Panc1 (cell line): ENCODE results near the gene CNPY4. TPM values are rescaled to one million over a fixed set of nuclear protein-coding genes. Genes with fewer than 3 reads are reported as not detected.
A peak's percentile ranks its signal among the peaks of the same experiment; 100 is the strongest.

ENCODE experiments used
- ATAC-seq: fragments of 200-7000 bp; cut with Tn5 transposase; 2 replicates; pipeline ENCODE4 v1.9.1; 2020; ENCODE audit warnings: mild to moderate bottlenecking, moderate library complexity
- BruUV-seq: library from RNA; stranded (reverse); fragments of 400-500 nt; replicated peaks from 2 replicates; lab custom pipeline; 2021; lab: Mats Ljungman, UMichigan
- CTCF ChIA-PET: fragments of 300-600 bp; sonication (Branson Sonifier 250); formaldehyde crosslinking; loops from one replicate; lab custom pipeline; 2022; ENCODE audit warnings: antibody characterized with exemption; lab: Charles Lee
- POLR2A ChIA-PET: fragments of 300-600 bp; sonication (Branson Sonifier 250); formaldehyde crosslinking; loops from one replicate; lab custom pipeline; 2022; ENCODE audit warnings: antibody characterized with exemption; lab: Charles Lee
- DNase-seq: peaks from one replicate; pipeline ENCODE4 v3.0.0-alpha.2; 2010; ENCODE audit warnings: low read depth, low spot score
- H3K27ac ChIP-seq: 2 replicates; pipeline ENCODE4 v1.5.1; 2011; ENCODE audit warnings: mild to moderate bottlenecking, low read length, inconsistent platforms
- H3K27me3 ChIP-seq: fragments of 200-500 bp; sonication (Bioruptor generic); 2 replicates; pipeline ENCODE4 v1.6.0; 2014; ENCODE audit warnings: low read length, inconsistent platforms; ENCODE audit not compliant: control insufficient read depth, insufficient read depth
- H3K36me3 ChIP-seq: fragments of 200-500 bp; sonication (Bioruptor generic); 2 replicates; pipeline ENCODE4 v1.5.1; 2014; ENCODE audit warnings: inconsistent platforms, mild to moderate bottlenecking, low read length, moderate library complexity; ENCODE audit not compliant: control insufficient read depth, insufficient read depth
- H3K4me1 ChIP-seq: 2 replicates; pipeline ENCODE4 v1.5.1; 2011; ENCODE audit warnings: inconsistent platforms, mild to moderate bottlenecking, low read length, moderate library complexity; ENCODE audit not compliant: control insufficient read depth, insufficient read depth
- H3K4me3 ChIP-seq, 2 experiments: 2 replicates each; pipeline ENCODE4 v1.5.1; 2011 to 2012; ENCODE audit warnings: low read depth in 2 of 2, low read length in 2 of 2, mild to moderate bottlenecking in 2 of 2, inconsistent platforms in 1 of 2, moderate library complexity in 1 of 2
- H3K9me3 ChIP-seq: fragments of 200-500 bp; sonication (Bioruptor generic); 2 replicates; pipeline ENCODE4 v1.5.1; 2014; ENCODE audit warnings: low read depth, mild to moderate bottlenecking, inconsistent platforms, low read length, moderate library complexity; ENCODE audit not compliant: control insufficient read depth, insufficient read depth
- POLR2AphosphoS5 ChIP-seq: IDR thresholded peaks from 2 replicates; pipeline ENCODE4 v1.6.1; 2012; ENCODE audit warnings: mild to moderate bottlenecking, low read depth, low read length, moderate library complexity
- SIN3A ChIP-seq: IDR thresholded peaks from 2 replicates; pipeline ENCODE4 v1.6.1; 2012; ENCODE audit warnings: low read depth, mild to moderate bottlenecking, low read length, moderate library complexity, borderline replicate concordance; ENCODE audit not compliant: insufficient read depth
- TCF7L2 ChIP-seq: IDR thresholded peaks from 2 replicates; pipeline ENCODE4 v1.6.1; 2011; ENCODE audit warnings: mild to moderate bottlenecking, low read depth, low read length, inconsistent platforms
- in situ Hi-C: cut with HindIII; loops from 2 replicates; pipeline ENCODE4 v1.10.0; 2016; ENCODE audit warnings: low sequenced_read_pairs, low pct_unique_long_range_greater_than_20kb
- intact Hi-C: fragments of 100-400 bp; cut with micrococcal nuclease; formaldehyde crosslinking; loops from one replicate; pipeline ENCODE4 v1.10.0; 2022; ENCODE audit not compliant: unreplicated experiment
- total RNA-seq: library from RNA; stranded (reverse); gene quantifications from one replicate; pipeline ENCODE4 v1.2.1, GENCODE V29; 2021; ENCODE audit not compliant: unreplicated experiment
- TF ChIP-seq, protein P1 (sequence below): fragments of 450-650 bp; IDR thresholded peaks from 2 replicates; pipeline ENCODE4 v1.5.1; 2017; ENCODE audit warnings: mild to moderate bottlenecking
- TF ChIP-seq, protein P2 (sequence below), 2 experiments: IDR thresholded peaks; 2 replicates each; pipeline ENCODE4 v1.6.1; 2011 to 2012; ENCODE audit warnings: low read depth in 2 of 2, control low read depth in 1 of 2, low read length in 1 of 2, mild to moderate bottlenecking in 1 of 2, moderate library complexity in 1 of 2; ENCODE audit not compliant: insufficient read depth in 1 of 2

The CNPY4 gene
- total RNA-seq, 1 experiment from 2014 or later: 12.6 TPM

DNA sequence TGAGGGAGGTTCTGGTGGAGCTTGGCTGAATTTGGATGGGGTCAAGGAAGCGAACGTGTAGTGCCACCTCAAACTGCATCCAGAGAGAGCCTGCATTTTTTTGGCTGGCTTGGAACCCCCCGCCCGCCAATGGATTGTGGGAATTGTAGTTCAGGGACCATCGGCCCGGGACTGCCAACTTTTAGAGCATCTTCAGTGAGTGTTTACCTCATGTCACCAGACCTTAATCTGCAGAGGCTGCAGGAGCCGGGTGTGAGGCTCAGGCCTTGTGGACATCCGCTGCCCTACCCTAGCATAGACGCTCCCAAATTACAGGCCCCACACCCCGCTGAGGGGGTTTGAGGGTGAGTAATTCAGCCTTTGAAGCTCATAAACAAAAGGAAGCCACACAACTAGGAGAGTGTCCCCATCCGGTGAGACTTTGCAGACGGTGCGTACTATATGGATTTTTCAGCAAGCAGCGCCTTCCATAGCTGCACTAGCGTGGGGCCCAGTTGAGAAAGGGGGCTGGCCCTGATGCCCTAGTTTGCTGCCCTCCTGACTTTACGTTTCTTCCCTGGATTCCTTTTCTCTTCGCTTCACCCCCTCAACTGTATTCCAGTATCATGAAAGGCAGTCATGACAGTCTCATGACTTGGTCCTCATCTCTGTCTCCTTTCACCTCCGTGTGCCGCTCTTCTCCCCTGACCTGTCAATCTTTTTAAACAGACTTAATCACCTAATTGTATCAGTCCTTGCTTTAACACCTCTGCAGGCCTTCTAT lies 717 bp downstream of the CNPY4 start:
- no peaks in the 10 kb centered on the region for H3K9me3 ChIP-seq
- in situ Hi-C loops: no loop called here
- intact Hi-C loops: no loop called here
- peak overlapping the region; percentile 69 to 99 for H3K4me3 ChIP-seq
- BruUV-seq: TSS peak; percentile 84
- ATAC-seq (peak; percentile 75), DNase-seq (peak; percentile 61)
- no peaks in the 10 kb centered on the region for H3K36me3 ChIP-seq
- H3K27me3 ChIP-seq: no peaks in the 10 kb centered on the region
- POLR2A ChIA-PET: interaction anchor here (0.9 to 1.2 kb wide), 2 partner anchors 18 to 20 kb away, joined by 3 to 16 read pairs; no protein-coding TSS in a partner anchor
- TF ChIP-seq, protein P1, sequence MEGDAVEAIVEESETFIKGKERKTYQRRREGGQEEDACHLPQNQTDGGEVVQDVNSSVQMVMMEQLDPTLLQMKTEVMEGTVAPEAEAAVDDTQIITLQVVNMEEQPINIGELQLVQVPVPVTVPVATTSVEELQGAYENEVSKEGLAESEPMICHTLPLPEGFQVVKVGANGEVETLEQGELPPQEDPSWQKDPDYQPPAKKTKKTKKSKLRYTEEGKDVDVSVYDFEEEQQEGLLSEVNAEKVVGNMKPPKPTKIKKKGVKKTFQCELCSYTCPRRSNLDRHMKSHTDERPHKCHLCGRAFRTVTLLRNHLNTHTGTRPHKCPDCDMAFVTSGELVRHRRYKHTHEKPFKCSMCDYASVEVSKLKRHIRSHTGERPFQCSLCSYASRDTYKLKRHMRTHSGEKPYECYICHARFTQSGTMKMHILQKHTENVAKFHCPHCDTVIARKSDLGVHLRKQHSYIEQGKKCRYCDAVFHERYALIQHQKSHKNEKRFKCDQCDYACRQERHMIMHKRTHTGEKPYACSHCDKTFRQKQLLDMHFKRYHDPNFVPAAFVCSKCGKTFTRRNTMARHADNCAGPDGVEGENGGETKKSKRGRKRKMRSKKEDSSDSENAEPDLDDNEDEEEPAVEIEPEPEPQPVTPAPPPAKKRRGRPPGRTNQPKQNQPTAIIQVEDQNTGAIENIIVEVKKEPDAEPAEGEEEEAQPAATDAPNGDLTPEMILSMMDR: no peak
- TF ChIP-seq TCF7L2: peak; percentile 69; the same call in 1 of the 2 replicates
- CTCF ChIA-PET: no interaction called here
- H3K4me1 ChIP-seq: peaks cover 16% of the 10 kb centered on the region
- H3K27ac ChIP-seq: peak overlapping the region; percentile 88

DNA sequence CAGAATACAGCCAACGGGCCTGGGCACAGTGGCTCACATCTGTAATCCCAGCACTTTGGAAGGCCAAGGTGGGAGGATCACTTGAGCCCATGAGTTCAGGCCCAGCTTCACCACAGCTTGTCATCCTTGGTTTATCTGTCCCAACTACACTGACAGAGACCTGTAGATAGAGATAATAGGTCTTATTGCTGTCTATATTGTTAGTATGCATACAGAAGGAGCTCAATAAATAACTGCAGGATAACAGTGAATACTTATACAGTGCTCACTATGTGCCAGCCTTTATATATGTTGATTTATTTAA lies 1.3 kb downstream of the CNPY4 start:
- H3K9me3 ChIP-seq: no peaks in the 10 kb centered on the region
- H3K4me3 ChIP-seq: peak overlapping the region; percentile 69 to 99
- TF ChIP-seq POLR2AphosphoS5 (no peak), TCF7L2 (no peak), SIN3A (no peak)
- TF ChIP-seq, protein P2, sequence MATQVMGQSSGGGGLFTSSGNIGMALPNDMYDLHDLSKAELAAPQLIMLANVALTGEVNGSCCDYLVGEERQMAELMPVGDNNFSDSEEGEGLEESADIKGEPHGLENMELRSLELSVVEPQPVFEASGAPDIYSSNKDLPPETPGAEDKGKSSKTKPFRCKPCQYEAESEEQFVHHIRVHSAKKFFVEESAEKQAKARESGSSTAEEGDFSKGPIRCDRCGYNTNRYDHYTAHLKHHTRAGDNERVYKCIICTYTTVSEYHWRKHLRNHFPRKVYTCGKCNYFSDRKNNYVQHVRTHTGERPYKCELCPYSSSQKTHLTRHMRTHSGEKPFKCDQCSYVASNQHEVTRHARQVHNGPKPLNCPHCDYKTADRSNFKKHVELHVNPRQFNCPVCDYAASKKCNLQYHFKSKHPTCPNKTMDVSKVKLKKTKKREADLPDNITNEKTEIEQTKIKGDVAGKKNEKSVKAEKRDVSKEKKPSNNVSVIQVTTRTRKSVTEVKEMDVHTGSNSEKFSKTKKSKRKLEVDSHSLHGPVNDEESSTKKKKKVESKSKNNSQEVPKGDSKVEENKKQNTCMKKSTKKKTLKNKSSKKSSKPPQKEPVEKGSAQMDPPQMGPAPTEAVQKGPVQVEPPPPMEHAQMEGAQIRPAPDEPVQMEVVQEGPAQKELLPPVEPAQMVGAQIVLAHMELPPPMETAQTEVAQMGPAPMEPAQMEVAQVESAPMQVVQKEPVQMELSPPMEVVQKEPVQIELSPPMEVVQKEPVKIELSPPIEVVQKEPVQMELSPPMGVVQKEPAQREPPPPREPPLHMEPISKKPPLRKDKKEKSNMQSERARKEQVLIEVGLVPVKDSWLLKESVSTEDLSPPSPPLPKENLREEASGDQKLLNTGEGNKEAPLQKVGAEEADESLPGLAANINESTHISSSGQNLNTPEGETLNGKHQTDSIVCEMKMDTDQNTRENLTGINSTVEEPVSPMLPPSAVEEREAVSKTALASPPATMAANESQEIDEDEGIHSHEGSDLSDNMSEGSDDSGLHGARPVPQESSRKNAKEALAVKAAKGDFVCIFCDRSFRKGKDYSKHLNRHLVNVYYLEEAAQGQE (IDR thresholded peaks at IDR 0.05; ENCODE audit: insufficient read depth in 1 of 2, low read depth in 2 of 2, low read length in 1 of 2): no peak
- TF ChIP-seq, protein P1: no peak
- ATAC-seq: no peak
- no peaks in the 10 kb centered on the region for H3K27me3 ChIP-seq
- H3K27ac ChIP-seq: peak overlapping the region; percentile 88; the same call in 1 of the 2 replicates
- intact Hi-C loops (no loop called here), in situ Hi-C loops (no loop called here)
- ChIA-PET CTCF (no interaction called here), POLR2A (interaction anchor here (0.9 to 1.2 kb wide), 2 partner anchors 18 to 20 kb away, joined by 3 to 16 read pairs; no protein-coding TSS in a partner anchor)
- H3K36me3 ChIP-seq: no peaks in the 10 kb centered on the region
- peaks cover 21% of the 10 kb centered on the region for H3K4me1 ChIP-seq
- BruUV-seq: no TSS peak
- no peak for DNase-seq
